ENCODE measurements around the gene OR5L2.
"Not testable (repeated sequence)": the region's sequence is repeated elsewhere in the genome, so short reads cannot be mapped to it uniquely, and the experiment has no call there.

Gene OR5L2

DNA sequence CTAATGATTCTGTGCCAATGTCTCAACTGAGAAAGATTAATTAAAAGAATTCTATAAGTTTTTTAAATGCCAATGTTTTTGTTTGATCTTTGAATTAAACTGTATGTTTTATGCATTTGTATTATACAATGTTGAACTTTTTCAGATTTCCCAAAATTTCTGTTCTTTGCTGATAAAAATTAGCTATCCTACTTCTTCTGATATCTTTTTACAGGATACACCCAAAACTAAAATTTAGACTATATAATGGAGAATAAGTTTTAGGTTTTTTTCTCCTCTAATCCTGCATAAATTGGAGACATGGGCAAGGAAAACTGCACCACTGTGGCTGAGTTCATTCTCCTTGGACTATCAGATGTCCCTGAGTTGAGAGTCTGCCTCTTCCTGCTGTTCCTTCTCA, at the start of gene OR5L2:
TSS of gene OR5L2 (plus strand) at position 301 of the 400 bp plus-strand sequence. CDS start at position 301, 0 bp downstream.
- Mint-ChIP-seq H3K4me3 (no peak within 1 kb of the TSS), H3K27me3 (no peaks in the 10 kb centered on the region), H3K27ac (no peak within 1 kb of the TSS), H3K4me1 (no peaks in the 10 kb centered on the region), H3K9me3 (peaks cover 9% of the 10 kb centered on the region), H3K36me3 (no peaks in the 10 kb centered on the region)
- ATAC-seq (ENCODE audit: low read depth), result no peak
- DNase-seq (ENCODE audit: low spot score in 2 of 2), result no peak

DNA sequence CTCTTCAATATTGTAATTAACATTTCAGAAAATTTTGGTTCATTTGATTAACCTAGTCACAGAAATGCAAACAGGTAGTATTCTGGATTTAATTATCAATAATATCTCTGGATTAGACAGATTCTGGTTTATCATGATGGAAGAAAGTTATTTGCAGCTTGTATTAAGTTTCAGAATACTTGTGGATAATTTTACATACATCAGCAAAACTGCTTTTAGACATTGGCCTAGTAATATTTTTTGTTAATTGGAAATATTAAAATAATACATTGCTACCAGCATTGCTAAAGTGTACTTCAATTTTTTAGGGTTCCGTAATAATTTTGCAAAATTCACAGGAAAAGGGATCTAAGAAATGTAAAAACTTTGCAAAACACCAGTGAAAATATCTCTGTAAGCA, 35.4 kb upstream of the OR5L2 start:
- peaks cover 8% of the 10 kb centered on the region for H3K9me3 Mint-ChIP-seq
- H3K4me3 Mint-ChIP-seq, result no peak overlapping the region
- no peak for ATAC-seq (ENCODE audit: low read depth)

DNA sequence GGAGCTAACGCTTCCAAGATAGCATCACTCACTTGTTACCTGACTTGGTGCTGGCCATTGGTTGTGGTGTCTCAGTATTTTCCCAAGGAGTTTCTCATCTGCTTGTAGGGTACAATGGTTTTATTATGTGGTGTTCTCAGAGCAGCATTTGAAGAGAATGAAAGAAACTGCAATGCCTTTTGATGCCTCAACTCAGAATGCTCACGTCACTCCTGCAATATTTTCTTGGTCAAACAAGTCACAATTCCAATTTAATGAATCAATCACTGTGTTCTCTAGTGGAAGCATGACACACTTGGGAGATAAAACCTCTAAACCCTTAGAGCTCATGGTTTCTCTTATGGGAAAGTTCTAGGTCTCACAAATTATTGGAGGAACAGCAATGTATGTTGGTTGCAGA, 33.7 kb upstream of the OR5L2 start:
- no peaks in the 10 kb centered on the region for H3K27me3 Mint-ChIP-seq
- no peaks in the 10 kb centered on the region for H3K36me3 Mint-ChIP-seq
- DNase-seq (ENCODE audit: low spot score in 2 of 2), result no peak
- peaks cover 5% of the 10 kb centered on the region for H3K9me3 Mint-ChIP-seq
- no peak overlapping the region for H3K27ac Mint-ChIP-seq
- H3K4me1 Mint-ChIP-seq, result no peaks in the 10 kb centered on the region
- H3K4me3 Mint-ChIP-seq, result no peak overlapping the region
- no peak for ATAC-seq (ENCODE audit: low read depth)

More for the DNA sequence above, 35.4 kb upstream of the OR5L2 start:
- Mint-ChIP-seq H3K4me1 (no peaks in the 10 kb centered on the region), H3K27me3 (no peaks in the 10 kb centered on the region), H3K36me3 (no peaks in the 10 kb centered on the region), H3K27ac (no peak overlapping the region)
- no peak for DNase-seq (ENCODE audit: low spot score in 2 of 2)

DNA sequence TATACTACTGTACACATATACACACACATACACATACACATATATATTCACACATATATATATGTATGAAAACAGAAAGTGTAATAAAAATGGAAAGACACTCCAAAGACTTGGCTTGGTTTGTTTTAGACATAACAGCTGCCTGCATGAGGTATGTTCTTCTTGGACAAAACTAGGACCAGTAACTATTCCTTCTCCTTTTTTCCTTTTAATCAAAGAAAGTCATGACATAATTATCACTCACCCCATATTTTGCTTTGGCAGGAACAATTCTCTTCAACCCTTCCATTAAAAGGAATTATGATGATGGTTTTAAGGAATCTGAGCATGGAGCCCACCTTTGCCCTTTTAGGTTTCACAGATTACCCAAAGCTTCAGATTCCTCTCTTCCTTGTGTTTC, 31.8 kb upstream of the OR5L2 start, which contains the start of gene OR5D14:
TSS of gene OR5D14 (plus strand) at position 301 of the 400 bp plus-strand sequence. CDS start at position 301, 0 bp downstream.
- Mint-ChIP-seq H3K4me1 (no peaks in the 10 kb centered on the region), H3K27ac (no peak within 1 kb of the TSS), H3K27me3 (no peaks in the 10 kb centered on the region), H3K36me3 (no peaks in the 10 kb centered on the region), H3K9me3 (peaks cover 7% of the 10 kb centered on the region), H3K4me3 (no peak within 1 kb of the TSS)
- DNase-seq (ENCODE audit: low spot score in 2 of 2) (no peak), ATAC-seq (ENCODE audit: low read depth) (no peak)

DNA sequence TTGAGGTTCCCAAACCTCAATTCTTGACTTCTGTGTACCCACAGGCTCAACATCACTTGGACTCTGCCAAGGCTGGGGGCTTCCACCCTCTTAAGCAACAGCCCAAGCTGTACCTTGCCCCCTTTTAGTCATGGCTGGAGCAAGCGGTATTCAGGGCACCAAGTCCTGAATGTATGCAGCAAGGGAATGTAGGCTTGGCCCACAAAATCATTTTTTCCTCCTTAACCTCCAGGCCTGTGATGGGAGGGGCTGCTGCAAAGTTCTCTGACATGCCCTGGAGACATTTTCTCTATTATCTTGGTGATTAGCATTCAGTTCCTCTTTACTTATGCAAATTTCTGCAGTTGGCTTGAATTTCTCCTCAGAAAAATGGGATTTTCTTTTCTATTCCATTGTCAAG, 20.8 kb upstream of the OR5L2 start:
- ATAC-seq (ENCODE audit: low read depth) (no peak), DNase-seq (ENCODE audit: low spot score in 2 of 2) (no peak)
- Mint-ChIP-seq H3K9me3 (peaks cover 9% of the 10 kb centered on the region), H3K36me3 (no peaks in the 10 kb centered on the region), H3K4me1 (no peaks in the 10 kb centered on the region), H3K27ac (no peak overlapping the region), H3K4me3 (no peak overlapping the region), H3K27me3 (no peaks in the 10 kb centered on the region)

DNA sequence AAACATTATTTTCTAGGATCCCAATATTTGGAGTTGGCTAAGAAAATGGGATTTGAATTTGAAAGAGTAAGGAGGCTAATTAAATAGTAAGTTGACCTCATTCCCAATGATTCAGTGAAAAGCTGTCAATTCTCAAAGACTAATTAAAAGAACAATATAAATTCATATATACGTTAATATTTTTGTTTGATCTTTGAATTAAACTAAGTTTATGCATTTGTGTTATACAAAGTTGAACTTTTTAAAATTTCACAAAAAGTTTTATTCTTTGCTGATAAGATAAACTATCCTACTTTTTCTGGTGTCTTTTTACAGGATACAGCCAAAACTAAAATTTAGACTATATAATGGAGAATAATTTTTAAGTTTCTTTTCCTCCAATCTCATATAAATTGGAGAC, 16.0 kb upstream of the OR5L2 start, which contains the start of gene OR5L1:
TSS of gene OR5L1 (plus strand) at position 301 of the 400 bp plus-strand sequence. CDS start 100 bp downstream, outside the sequence.
- no peaks in the 10 kb centered on the region for H3K36me3 Mint-ChIP-seq

DNA sequence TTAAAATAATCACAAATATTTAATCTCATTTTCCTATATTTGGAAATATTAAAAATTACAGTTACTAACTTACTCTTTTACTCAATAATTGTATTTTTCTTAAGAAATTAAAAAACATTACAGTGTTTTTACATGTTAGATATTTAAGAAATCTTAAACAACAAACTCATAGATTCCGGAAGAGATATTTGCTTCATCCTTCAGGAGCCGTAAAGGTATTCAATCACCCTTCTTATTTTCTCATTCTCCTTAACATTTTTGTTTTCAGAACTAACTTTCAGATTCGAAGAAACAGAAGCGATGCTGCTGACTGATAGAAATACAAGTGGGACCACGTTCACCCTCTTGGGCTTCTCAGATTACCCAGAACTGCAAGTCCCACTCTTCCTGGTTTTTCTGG, 7.7 kb upstream of the OR5L2 start, which contains the start of gene OR5D18:
TSS of gene OR5D18 (plus strand) at position 301 of the 400 bp plus-strand sequence. CDS start at position 301, 0 bp downstream.
- Mint-ChIP-seq H3K27me3 (no peaks in the 10 kb centered on the region), H3K36me3 (peaks cover 2% of the 10 kb centered on the region), H3K4me1 (no peaks in the 10 kb centered on the region), H3K9me3 (peaks cover 10% of the 10 kb centered on the region), H3K4me3 (no peak within 1 kb of the TSS), H3K27ac (no peak within 1 kb of the TSS)
- ATAC-seq (ENCODE audit: low read depth) (no peak), DNase-seq (ENCODE audit: low spot score in 2 of 2) (no peak)

More for the DNA sequence above, 16.0 kb upstream of the OR5L2 start, which contains the start of gene OR5L1:
- no peak within 1 kb of the TSS for H3K4me3 Mint-ChIP-seq
- no peaks in the 10 kb centered on the region for H3K4me1 Mint-ChIP-seq
- no peak within 1 kb of the TSS for H3K27ac Mint-ChIP-seq
- peaks cover 8% of the 10 kb centered on the region for H3K9me3 Mint-ChIP-seq
- H3K27me3 Mint-ChIP-seq, result no peaks in the 10 kb centered on the region
- DNase-seq (ENCODE audit: low spot score in 2 of 2) (no peak), ATAC-seq (ENCODE audit: low read depth) (no peak)

DNA sequence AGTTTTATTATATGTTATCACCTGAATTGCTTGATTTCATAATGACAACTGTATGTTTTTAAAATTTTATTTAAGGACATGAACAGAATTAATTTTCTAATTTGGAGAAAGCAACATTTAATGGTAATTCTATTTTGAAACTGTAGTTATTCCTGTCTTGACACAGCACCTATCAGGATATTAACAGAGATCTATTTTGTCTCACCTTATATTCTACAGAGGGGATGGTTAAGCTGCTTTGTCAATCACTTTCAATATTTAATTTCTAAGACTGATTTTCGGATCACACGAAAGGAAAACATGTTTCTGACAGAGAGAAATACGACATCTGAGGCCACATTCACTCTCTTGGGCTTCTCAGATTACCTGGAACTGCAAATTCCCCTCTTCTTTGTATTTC, 11.4 kb downstream of the OR5L2 start, which contains the start of gene OR5D16:
TSS of gene OR5D16 (plus strand) at position 301 of the 400 bp plus-strand sequence. CDS start at position 301, 0 bp downstream.
- Mint-ChIP-seq H3K27ac (no peak within 1 kb of the TSS), H3K36me3 (no peaks in the 10 kb centered on the region), H3K4me3 (no peak within 1 kb of the TSS), H3K27me3 (no peaks in the 10 kb centered on the region), H3K9me3 (peaks cover 7% of the 10 kb centered on the region), H3K4me1 (no peaks in the 10 kb centered on the region)
- DNase-seq (ENCODE audit: low spot score in 2 of 2) (no peak), ATAC-seq (ENCODE audit: low read depth) (no peak)

DNA sequence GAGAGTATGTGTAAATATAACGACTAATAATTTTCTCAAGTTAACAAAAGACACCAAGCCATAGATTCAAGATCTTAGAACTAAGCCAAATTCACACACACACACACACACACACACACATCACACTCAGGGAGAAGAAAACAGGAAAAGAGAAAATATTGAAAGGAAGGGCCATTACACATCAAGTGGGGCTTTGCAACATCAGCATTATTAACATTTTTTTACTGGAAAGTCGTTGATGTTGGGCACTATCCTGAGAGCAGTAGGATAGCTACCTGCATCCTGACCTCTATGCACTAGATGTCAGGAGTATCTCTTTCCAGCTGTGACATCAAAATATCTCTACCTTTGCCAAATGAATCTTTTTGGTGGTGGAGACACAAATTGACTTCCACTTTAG, 20.4 kb downstream of the OR5L2 start:
- H3K9me3 Mint-ChIP-seq, result peaks cover 2% of the 10 kb centered on the region
- no peak for DNase-seq (ENCODE audit: low spot score in 2 of 2)
- H3K4me3 Mint-ChIP-seq, result no peak overlapping the region
- no peak for ATAC-seq (ENCODE audit: low read depth)
- H3K27me3 Mint-ChIP-seq, result no peaks in the 10 kb centered on the region
- no peaks in the 10 kb centered on the region for H3K4me1 Mint-ChIP-seq
- no peaks in the 10 kb centered on the region for H3K36me3 Mint-ChIP-seq
- no peak overlapping the region for H3K27ac Mint-ChIP-seq

DNA sequence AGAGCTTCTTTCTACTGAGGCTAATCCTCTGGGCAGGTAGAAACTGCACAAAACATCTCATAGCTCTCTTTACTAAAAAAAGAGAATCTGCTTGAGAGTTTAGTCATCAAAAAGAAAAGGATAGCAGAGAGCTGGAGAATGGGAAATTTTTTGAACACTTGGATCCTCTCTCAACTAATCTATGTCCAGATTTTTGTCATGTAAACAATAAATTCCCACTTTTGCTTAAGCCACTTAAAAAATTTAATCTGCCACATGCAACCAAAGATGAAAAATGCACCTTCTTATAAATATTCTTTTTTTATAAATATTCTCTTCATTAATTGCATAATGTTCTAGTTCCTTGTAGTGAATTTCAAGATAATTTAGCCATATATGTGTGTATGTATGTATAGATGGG, 22.0 kb downstream of the OR5L2 start:
- Mint-ChIP-seq H3K27me3 (no peaks in the 10 kb centered on the region), H3K36me3 (no peaks in the 10 kb centered on the region), H3K4me3 (no peak overlapping the region), H3K9me3 (peaks cover 5% of the 10 kb centered on the region), H3K4me1 (no peaks in the 10 kb centered on the region), H3K27ac (no peak overlapping the region)
- DNase-seq (ENCODE audit: low spot score in 2 of 2), result no peak
- ATAC-seq (ENCODE audit: low read depth), result no peak

DNA sequence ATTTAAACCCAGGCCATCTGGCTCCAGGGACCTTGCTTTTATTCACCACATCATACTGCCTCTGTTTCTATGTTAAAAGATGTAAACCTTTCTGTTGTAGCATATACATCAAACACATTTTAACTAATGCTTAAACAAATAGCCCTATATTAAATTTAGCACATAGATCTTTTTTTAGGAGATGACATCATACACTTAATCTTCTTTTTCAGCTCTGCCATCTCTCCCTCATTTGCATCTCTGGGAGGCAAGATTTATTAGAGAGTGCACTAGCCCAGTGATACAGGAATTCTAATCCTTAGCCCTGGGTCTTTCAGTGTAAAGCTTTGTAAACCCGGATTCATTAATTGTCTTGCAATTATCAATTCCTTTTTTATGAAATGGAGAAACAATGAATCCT, 25.1 kb downstream of the OR5L2 start:
- ATAC-seq (ENCODE audit: low read depth) (no peak), DNase-seq (ENCODE audit: low spot score in 2 of 2) (no peak)
- no peaks in the 10 kb centered on the region for H3K36me3 Mint-ChIP-seq
- peaks cover 7% of the 10 kb centered on the region for H3K9me3 Mint-ChIP-seq
- no peak overlapping the region for H3K4me3 Mint-ChIP-seq
- H3K27ac Mint-ChIP-seq, result no peak overlapping the region
- no peaks in the 10 kb centered on the region for H3K4me1 Mint-ChIP-seq
- no peaks in the 10 kb centered on the region for H3K27me3 Mint-ChIP-seq

DNA sequence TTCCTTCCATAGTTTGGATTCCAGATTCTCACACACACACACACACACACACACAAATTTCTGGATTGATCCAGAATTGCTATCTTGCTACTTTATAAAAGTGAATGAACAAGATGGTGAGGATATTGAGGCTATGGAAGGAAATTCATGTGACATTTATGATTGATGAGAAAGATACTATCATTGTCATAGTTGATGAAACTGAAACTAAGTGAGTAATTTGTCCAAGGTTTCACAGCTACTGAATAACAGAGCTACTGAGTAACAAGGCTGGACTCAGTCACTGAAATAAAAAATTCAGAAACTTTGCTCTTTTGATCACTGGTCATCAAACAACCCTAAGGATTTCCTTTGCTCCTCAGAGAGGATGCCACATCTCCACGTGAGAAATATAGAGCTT, 27.7 kb downstream of the OR5L2 start:
- no peak overlapping the region for H3K27ac Mint-ChIP-seq
- ATAC-seq (ENCODE audit: low read depth), result no peak
- H3K36me3 Mint-ChIP-seq, result no peaks in the 10 kb centered on the region
- no peaks in the 10 kb centered on the region for H3K27me3 Mint-ChIP-seq
- no peak overlapping the region for H3K4me3 Mint-ChIP-seq
- no peaks in the 10 kb centered on the region for H3K4me1 Mint-ChIP-seq
- H3K9me3 Mint-ChIP-seq, result peaks cover 7% of the 10 kb centered on the region
- no peak for DNase-seq (ENCODE audit: low spot score in 2 of 2)

DNA sequence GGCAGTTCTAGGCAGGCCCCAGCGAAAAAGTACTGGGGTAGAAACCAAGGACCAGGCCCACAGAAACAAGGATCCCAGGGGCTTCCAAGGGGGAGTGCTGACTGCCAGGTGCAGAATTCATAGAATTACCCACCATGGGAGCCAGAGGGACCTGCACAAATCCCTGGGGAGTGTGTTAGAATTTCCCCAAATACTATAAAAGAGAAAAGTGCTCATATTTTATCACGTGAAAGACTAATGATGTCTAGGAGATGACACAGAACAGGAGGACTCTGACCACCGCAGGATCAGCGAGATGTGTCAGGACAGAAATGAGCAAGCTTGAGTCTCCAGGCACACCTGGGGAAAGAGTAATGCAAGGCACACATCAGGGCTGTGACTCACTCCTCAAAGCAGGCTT, 40.3 kb downstream of the OR5L2 start:
- not testable (repeated sequence) for H3K4me3 Mint-ChIP-seq; H3K4me1 Mint-ChIP-seq; ATAC-seq (ENCODE audit: low read depth); H3K9me3 Mint-ChIP-seq; H3K36me3 Mint-ChIP-seq; H3K27ac Mint-ChIP-seq; DNase-seq (ENCODE audit: low spot score in 2 of 2); H3K27me3 Mint-ChIP-seq

DNA sequence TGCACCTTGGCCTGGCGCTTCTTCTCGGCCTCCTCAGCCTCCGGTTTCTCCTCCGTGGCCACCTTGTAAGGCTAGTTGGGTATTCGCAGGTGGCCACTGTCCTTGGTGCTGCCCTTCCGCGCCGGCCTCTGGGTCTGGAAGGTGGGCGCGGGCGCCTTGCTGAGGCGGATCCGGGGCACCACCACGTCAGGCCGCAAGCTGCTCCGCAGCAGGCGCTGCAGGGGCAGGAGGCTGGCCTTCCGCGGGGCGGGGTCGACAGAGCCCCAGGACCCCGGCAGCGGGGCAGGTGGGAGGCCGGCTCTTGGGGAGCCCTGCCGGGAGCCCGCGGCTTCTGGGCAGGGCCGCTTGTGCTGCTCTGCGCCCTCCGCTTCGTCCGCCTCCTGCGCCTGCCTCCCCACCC, 45.7 kb downstream of the OR5L2 start:
- H3K36me3 Mint-ChIP-seq; H3K4me1 Mint-ChIP-seq; ATAC-seq (ENCODE audit: low read depth); H3K27me3 Mint-ChIP-seq; H3K4me3 Mint-ChIP-seq; H3K27ac Mint-ChIP-seq; H3K9me3 Mint-ChIP-seq; DNase-seq (ENCODE audit: low spot score in 2 of 2): not testable (repeated sequence)

DNA sequence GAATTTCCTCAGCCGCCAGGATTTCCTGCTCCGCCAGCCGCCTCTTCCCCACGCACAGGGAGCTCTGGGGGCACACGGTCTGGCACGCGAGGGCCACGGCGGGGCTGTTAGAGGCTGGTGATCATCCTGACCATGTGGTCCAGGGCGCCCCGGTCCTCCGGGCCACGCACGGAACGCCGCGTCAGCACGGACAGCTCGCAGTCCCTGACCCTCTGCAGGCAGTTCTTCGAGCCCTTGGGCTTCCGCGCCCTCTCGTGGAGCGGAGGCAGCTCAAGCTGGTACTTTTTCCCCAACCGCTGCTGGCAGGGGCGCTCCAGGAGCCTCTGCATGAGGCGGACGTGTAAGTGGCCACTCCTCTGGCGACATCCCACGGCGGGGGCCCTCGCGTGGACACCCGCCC, 46.1 kb downstream of the OR5L2 start:
- not testable (repeated sequence) for ATAC-seq (ENCODE audit: low read depth); H3K4me3 Mint-ChIP-seq; H3K4me1 Mint-ChIP-seq; H3K27ac Mint-ChIP-seq; H3K9me3 Mint-ChIP-seq; H3K36me3 Mint-ChIP-seq; H3K27me3 Mint-ChIP-seq; DNase-seq (ENCODE audit: low spot score in 2 of 2)
